ENCODE results near the gene KPNA2.

The KPNA2 gene

GRCh38 chr17:68087851-68088250 lies 52.3 kb downstream of the KPNA2 start:
- ChIA-PET CTCF (no interaction called here), POLR2A (ENCODE audit: low non-redundant PET) (no interaction called here)
- no peak overlapping the region for H3K27ac ChIP-seq
- no peak for DNase-seq (ENCODE audit: low spot score)
- no peak for TF ChIP-seq CTCF (conservative IDR thresholded peaks at IDR 0.05; ENCODE audit: low read depth)

- DNase-seq (ENCODE audit: low spot score): no peak
- CTCF ChIA-PET: no interaction called here
- no peak for TF ChIP-seq CTCF (conservative IDR thresholded peaks at IDR 0.05; ENCODE audit: low read depth)
- POLR2A ChIA-PET (ENCODE audit: low non-redundant PET): no interaction called here
- no peak overlapping the region for H3K27ac ChIP-seq
Measured at GRCh38 chr17:68089881-68090280, 54.3 kb downstream of the KPNA2 start.

- ChIA-PET CTCF (no interaction called here), POLR2A (ENCODE audit: low non-redundant PET) (no interaction called here)
Measured at GRCh38 chr17:68094481-68095078, 59.0 kb downstream of the KPNA2 start.

GRCh38 chr17:68095205-68095811 lies 59.8 kb downstream of the KPNA2 start:
- DNase-seq (ENCODE audit: low spot score): no peak
- TF ChIP-seq CTCF (conservative IDR thresholded peaks at IDR 0.05; ENCODE audit: low read depth): no peak
- CTCF ChIA-PET: no interaction called here
- POLR2A ChIA-PET (ENCODE audit: low non-redundant PET): no interaction called here
- H3K27ac ChIP-seq: no peak overlapping the region

More at GRCh38 chr17:68094481-68095078, 59.0 kb downstream of the KPNA2 start:
- DNase-seq (ENCODE audit: low spot score): no peak
- TF ChIP-seq CTCF (conservative IDR thresholded peaks at IDR 0.05; ENCODE audit: low read depth): no peak
- no peak overlapping the region for H3K27ac ChIP-seq

GRCh38 chr17:68096111-68096510 lies 60.6 kb downstream of the KPNA2 start:
- no peak for TF ChIP-seq CTCF (conservative IDR thresholded peaks at IDR 0.05; ENCODE audit: low read depth)
- CTCF ChIA-PET: no interaction called here
- POLR2A ChIA-PET (ENCODE audit: low non-redundant PET): no interaction called here
- no peak for DNase-seq (ENCODE audit: low spot score)
- H3K27ac ChIP-seq: no peak overlapping the region

Measured in RWPE1 (cell line).